K562 (cell line): ENCODE data around the gene ERVH48-1. TPM values are rescaled to one million over a fixed set of nuclear protein-coding genes. Genes with fewer than 3 reads are reported as not detected.
"Not testable (repeated sequence)": the region's sequence is repeated elsewhere in the genome, so short reads cannot be mapped to it uniquely, and the experiment has no call there.

Source experiments
- ATAC-seq: fragments of 200-7000 bp; cut with Tn5 transposase; 3 replicates; pipeline ENCODE4 v1.9.1; 2020; ENCODE audit warnings: moderate library complexity
- BruUV-seq: library from RNA; stranded (reverse); fragments of 400-500 nt; replicated peaks from 2 replicates; lab custom pipeline; 2021; lab: Mats Ljungman, UMichigan
- CTCF ChIA-PET: fragments of 300-600 bp; formaldehyde crosslinking; extraction: SDS; loops from one replicate; lab custom pipeline; 2021; ENCODE audit warnings: low intra/inter-chr PET ratio; lab: Yijun Ruan, JAX
- POLR2A ChIA-PET: fragments of 300-600, 350-650 bp; sonication (Branson Sonifier 250); formaldehyde crosslinking; extraction: SDS; loops from one replicate; lab custom pipeline; 2021; ENCODE audit warnings: antibody characterized with exemption, inconsistent platforms; lab: Yijun Ruan, JAX
- DNase-seq, 4 experiments: peaks; one replicate each; pipeline versions ENCODE4 v3.0.0 to v3.0.0-alpha.2; 2011 to 2018; ENCODE audit warnings: low spot score in 3 of 4, mixed read lengths in 3 of 4; ENCODE audit errors: extremely low read depth in 1 of 4
- FAIRE-seq: peaks from 2 replicates; lab custom pipeline; 2011; peaks lifted over from hg19 to GRCh38; lab: Jason Lieb, UNC
- H2AFZ ChIP-seq: 2 replicates; pipeline ENCODE4 v1.6.0; 2011; ENCODE audit warnings: low read depth, low read length, control low read depth, inconsistent platforms
- H3K27ac ChIP-seq: fragments of 200-600 bp; 3 replicates; pipeline ENCODE4 v1.8.0; 2011; ENCODE audit warnings: low read depth, mild to moderate bottlenecking, control low read depth, inconsistent platforms, low read length, moderate library complexity, mixed read lengths; ENCODE audit errors: extremely low read depth
- H3K27me3 ChIP-seq, 2 experiments: fragments of 300-600 bp in 1 of 2; 2 replicates in 1 of 2; 3 replicates in 1 of 2; pipeline versions ENCODE4 v1.6.0 to v1.8.0; 2011; ENCODE audit warnings: inconsistent platforms in 2 of 2, low read length in 2 of 2, mild to moderate bottlenecking in 1 of 2, mixed read lengths in 1 of 2, moderate library complexity in 1 of 2; ENCODE audit not compliant: control insufficient read depth in 2 of 2, insufficient read depth in 2 of 2
- H3K36me3 ChIP-seq: fragments of 300-600 bp; 3 replicates; pipeline ENCODE4 v1.8.0; 2011; ENCODE audit warnings: mild to moderate bottlenecking, low read length, inconsistent platforms; ENCODE audit not compliant: control insufficient read depth, insufficient read depth
- H3K4me1 ChIP-seq, 2 experiments: fragments of 200-600 bp in 1 of 2; replicated peaks in 1 of 2; 2 replicates in 1 of 2; 3 replicates in 1 of 2; pipeline versions ENCODE4 v1.5.1 to v1.8.0; 2011; ENCODE audit warnings: inconsistent platforms in 2 of 2, low read length in 2 of 2, mild to moderate bottlenecking in 1 of 2, mixed read lengths in 1 of 2, moderate library complexity in 1 of 2; ENCODE audit not compliant: control insufficient read depth in 2 of 2, insufficient read depth in 2 of 2
- H3K4me2 ChIP-seq: 2 replicates; pipeline ENCODE4 v1.6.1; 2011; ENCODE audit warnings: low read length, control low read depth, inconsistent platforms, mixed read lengths; ENCODE audit not compliant: insufficient read depth
- H3K4me3 ChIP-seq: fragments of 200-600 bp; sonication (generic), shearing (Covaris generic); 2 replicates; pipeline ENCODE4 v1.5.1; 2016; ENCODE audit warnings: control low read depth, inconsistent platforms
- H3K79me2 ChIP-seq: fragments of 200-600 bp; 3 replicates; pipeline ENCODE4 v1.8.0; 2011; ENCODE audit warnings: low read length, inconsistent platforms; ENCODE audit not compliant: control insufficient read depth, insufficient read depth
- H3K9ac ChIP-seq, 2 experiments: 2 replicates each; pipeline versions ENCODE4 v1.6.0 to v1.6.1; 2011; ENCODE audit warnings: low read depth in 2 of 2, low read length in 2 of 2, control low read depth in 1 of 2, inconsistent platforms in 1 of 2, mild to moderate bottlenecking in 1 of 2, mixed read lengths in 1 of 2; ENCODE audit not compliant: insufficient read depth in 1 of 2
- H3K9me1 ChIP-seq: one replicate; pipeline ENCODE4 v1.6.0; 2011; ENCODE audit warnings: inconsistent platforms, mild to moderate bottlenecking, low read length, moderate library complexity; ENCODE audit not compliant: control insufficient read depth, insufficient read depth
- H3K9me3 ChIP-seq: replicated peaks from 2 replicates; pipeline ENCODE4 v1.5.1; 2011; ENCODE audit warnings: low read depth, low read length, inconsistent platforms; ENCODE audit not compliant: control insufficient read depth, insufficient read depth
- H4K20me1 ChIP-seq: replicated peaks from 2 replicates; pipeline ENCODE4 v1.6.1; 2011; ENCODE audit warnings: low read length, inconsistent platforms, mixed read lengths; ENCODE audit not compliant: control insufficient read depth, insufficient read depth
- CTBP1 ChIP-seq: fragments of 450-650 bp; IDR thresholded peaks from 2 replicates; pipeline ENCODE4 v1.6.1; 2016; ENCODE audit warnings: borderline replicate concordance
- DDX20 ChIP-seq: fragments of 450-650 bp; IDR thresholded peaks from 2 replicates; pipeline ENCODE4 v1.6.1; 2016; ENCODE audit warnings: missing genetic modification characterization, low read depth, mild to moderate bottlenecking, missing compliant biosample characterization, moderate library complexity
- HDGF ChIP-seq: fragments of 450-650 bp; IDR thresholded peaks from 2 replicates; pipeline ENCODE4 v1.6.1; 2016
- KLF6 ChIP-seq: fragments of 250-450 bp; sonication (Bioruptor Pico); IDR thresholded peaks from 2 replicates; pipeline ENCODE4 v1.4.0; 2020; ENCODE audit warnings: mild to moderate bottlenecking, moderate library complexity, borderline replicate concordance
- MECOM ChIP-seq: fragments of 250-450 bp; sonication (Bioruptor Pico); IDR thresholded peaks from 2 replicates; pipeline ENCODE4 v1.8.0; 2022; ENCODE audit warnings: inconsistent platforms
- SMC3 ChIP-seq: conservative IDR thresholded peaks from 2 replicates; pipeline ENCODE4 v1.6.1; 2011; ENCODE audit warnings: low read depth, low read length, improper control_type of control experiment; ENCODE audit not compliant: insufficient read depth
- TAL1 ChIP-seq: fragments of 450-650 bp; IDR thresholded peaks from 2 replicates; pipeline ENCODE4 v1.6.1; 2016; ENCODE audit warnings: mild to moderate bottlenecking
- TFAP4 ChIP-seq: sonication (generic); formaldehyde crosslinking; IDR thresholded peaks from 2 replicates; pipeline ENCODE4 v1.8.0; 2022; ENCODE audit warnings: missing genetic modification reagents, mild to moderate bottlenecking, moderate library complexity, borderline replicate concordance
- ZBTB33 ChIP-seq: sonication (generic); formaldehyde crosslinking; IDR thresholded peaks from 2 replicates; pipeline ENCODE4 v1.8.1; 2023; ENCODE audit warnings: mild to moderate bottlenecking, missing genetic modification reagents
- ZNF778 ChIP-seq: fragments of 450-650 bp; formaldehyde crosslinking; IDR thresholded peaks from 2 replicates; pipeline ENCODE4 v1.4.0; 2020; ENCODE audit warnings: mild to moderate bottlenecking, moderate library complexity
- WGBS: fragments of 100-300 bp; shearing (Covaris generic); methylation state at CpG from one replicate; pipeline ENCODE4 v1.1.6; 2016; ENCODE audit warnings: low coverage, mixed read lengths; ENCODE audit not compliant: insufficient coverage; ENCODE audit errors: missing lambda C conversion rate; 5-methylcytosine and 5-hydroxymethylcytosine counted together
- in situ Hi-C: fragments of 300-500 bp; cut with MboI; formaldehyde crosslinking; loops from 4 replicates; pipeline ENCODE4 v1.15.0; 2018; ENCODE audit warnings: inconsistent platforms, mixed read lengths
- intact Hi-C: fragments of 100-400 bp; cut with micrococcal nuclease; formaldehyde crosslinking; loops from 2 replicates; pipeline ENCODE4 v1.14.2; 2022
- polyA plus RNA-seq, 8 experiments: library from polyadenylated mRNA; depleted of rRNA in 4 of 8; stranded (reverse) in 5 of 8; unstranded in 3 of 8; fragments of >200 nt; fragmentation: Nextera tagmentation in 2 of 8; fragmentation: Illumina TruSeq in 1 of 8; extraction: Ambion mirVana in 2 of 8; extraction: Trizol in 1 of 8; gene quantifications; 2 replicates each; pipeline versions ENCODE4 v1.2.1 to v1.2.3, GENCODE V29; 2011 to 2014; ENCODE audit warnings: inconsistent platforms in 1 of 8, missing spikeins in 1 of 8
- total RNA-seq, 7 experiments: library from RNA; depleted of rRNA in 6 of 7; stranded (reverse); fragments of >200 nt in 6 of 7; fragmentation: Illumina TruSeq in 2 of 7; extraction: Trizol in 2 of 7; gene quantifications; 2 replicates each; pipeline versions ENCODE4 v1.2.1 to v1.2.3, GENCODE V29; 2011 to 2021; ENCODE audit warnings: low replicate concordance in 1 of 7

Gene ERVH48-1
- total and polyA plus RNA-seq, 9 of the 15 experiments (the other 6 are each of a cell fraction or from before 2014, with no cell fraction given): 0.08 to 0.49 (median 0.16) TPM; not detected in 3

- TF ChIP-seq DDX20 (tag): no peak; the same call in 1 of the 2 replicates
- TF ChIP-seq CTBP1: peak; percentile 66; the same call in 1 of the 2 replicates
- TF ChIP-seq TAL1: no peak
- no peak for TF ChIP-seq HDGF
- peak; percentile 88 for TF ChIP-seq MECOM (CRISPR knock-in tag)
- TF ChIP-seq TFAP4 (CRISPR knock-in tag): no peak
- no peak for TF ChIP-seq SMC3
- TF ChIP-seq KLF6: peak; percentile 88; the same call in 1 of the 2 replicates
- TF ChIP-seq ZNF778 (CRISPR knock-in tag): no peak
Measured at GRCh38 chr21:42969193-42969600, 43.8 kb upstream of the ERVH48-1 start (continued).

GRCh38 chr21:42967616-42968015 lies 42.2 kb upstream of the ERVH48-1 start:
- H2AFZ ChIP-seq, H3K27me3 ChIP-seq, H3K27ac ChIP-seq, BruUV-seq, H3K79me2 ChIP-seq, ATAC-seq, CTCF ChIA-PET, H3K9me3 ChIP-seq, H3K4me3 ChIP-seq, in situ Hi-C loops, intact Hi-C loops, H3K36me3 ChIP-seq, FAIRE-seq, H3K9me1 ChIP-seq, H4K20me1 ChIP-seq, H3K9ac ChIP-seq, DNase-seq, H3K4me2 ChIP-seq: not testable (repeated sequence)
- H3K4me1 ChIP-seq: peaks cover 22 to 27% of the 10 kb centered on the region in 2 experiments
- POLR2A ChIA-PET: interaction anchor here (0.6 to 1.2 kb wide), 4 partner anchors 46 to 116 kb away, joined by 3 to 6 read pairs (median 4); no protein-coding TSS in a partner anchor
- 90% methylated on average over 9 of the region's 9 CpGs for WGBS
- peak; percentile 27; the same call in 1 of the 2 replicates for TF ChIP-seq ZBTB33 (CRISPR knock-in tag)
